HS-5 (cell line): ENCODE data around the gene LATS2.
"Not testable (repeated sequence)": the region's sequence is repeated elsewhere in the genome, so short reads cannot be mapped to it uniquely, and the experiment has no call there.

Experiments used
- DNase-seq: peaks from one replicate; pipeline ENCODE4 v3.0.0-alpha.2; 2012; ENCODE audit warnings: low read depth

Gene LATS2

GRCh38 chr13:20960663-20961309 lies 100.6 kb downstream of the LATS2 start:
- DNase-seq: no peak

GRCh38 chr13:20957049-20957620 lies 104.3 kb downstream of the LATS2 start:
- not testable (repeated sequence) for DNase-seq

- DNase-seq: no peak
Measured at GRCh38 chr13:20955496-20955895, 105.9 kb downstream of the LATS2 start.

- no peak for DNase-seq
Measured at GRCh38 chr13:20953245-20953931, 108.0 kb downstream of the LATS2 start.

GRCh38 chr13:20952838-20953237 lies 108.5 kb downstream of the LATS2 start:
- no peak for DNase-seq

- not testable (repeated sequence) for DNase-seq
Measured at GRCh38 chr13:20948001-20948400, 113.4 kb downstream of the LATS2 start.

GRCh38 chr13:20945952-20946383 lies 115.4 kb downstream of the LATS2 start:
- DNase-seq: no peak

GRCh38 chr13:20942938-20943559 lies 118.3 kb downstream of the LATS2 start:
- DNase-seq: no peak

GRCh38 chr13:20940511-20940910 lies 120.9 kb downstream of the LATS2 start:
- not testable (repeated sequence) for DNase-seq

- DNase-seq: no peak
Measured at GRCh38 chr13:20940083-20940482, 121.3 kb downstream of the LATS2 start.

GRCh38 chr13:20939662-20940061 lies 121.7 kb downstream of the LATS2 start:
- DNase-seq: no peak

- DNase-seq: no peak
Measured at GRCh38 chr13:20938302-20938701, 123.1 kb downstream of the LATS2 start.

- no peak for DNase-seq
Measured at GRCh38 chr13:20927596-20928257, 133.7 kb downstream of the LATS2 start.

GRCh38 chr13:20925395-20925790 lies 136.0 kb downstream of the LATS2 start:
- DNase-seq: not testable (repeated sequence)

GRCh38 chr13:20924758-20925394 lies 136.5 kb downstream of the LATS2 start:
- no peak for DNase-seq

- no peak for DNase-seq
Measured at GRCh38 chr13:20923272-20923671, 138.1 kb downstream of the LATS2 start.
